GM18502 (cell line): ENCODE results near the gene COX6B1.
"Not testable (repeated sequence)": the region's sequence is repeated elsewhere in the genome, so short reads cannot be mapped to it uniquely, and the experiment has no call there.

Experiments used
- ATAC-seq: cut with Tn5 transposase; IDR thresholded peaks from one replicate; pipeline ENCODE4 v1.9.1; 2021; ENCODE audit warnings: mild to moderate bottlenecking; ENCODE audit not compliant: unreplicated experiment, poor library complexity

Gene COX6B1

GRCh38 chr19:35663981-35664380 is 15.9 kb downstream of the COX6B1 start:
- no peak for ATAC-seq

DNA sequence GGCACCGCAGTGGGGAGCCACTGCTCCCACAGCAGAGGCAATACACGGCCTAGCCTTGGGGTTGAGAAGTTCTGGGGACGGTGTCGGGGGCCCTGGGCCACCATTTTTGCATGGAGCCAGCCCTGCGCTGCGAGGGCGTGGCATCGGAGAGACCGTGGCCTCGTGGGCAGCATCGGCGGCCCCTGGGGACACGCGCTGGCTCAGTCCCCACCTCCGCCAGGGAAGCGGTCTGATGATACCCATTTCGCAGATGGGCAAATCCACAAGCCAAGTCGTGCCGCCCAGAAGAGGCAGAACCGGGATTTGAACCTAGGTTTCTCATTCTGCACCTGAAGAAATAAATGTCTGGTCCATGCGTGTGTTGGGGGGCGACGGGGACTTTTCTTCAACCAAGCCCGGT is 17.0 kb downstream of the COX6B1 start:
- ATAC-seq: no peak

GRCh38 chr19:35665604-35666003 is 17.5 kb downstream of the COX6B1 start:
- ATAC-seq: no peak

GRCh38 chr19:35666251-35666913 is 18.3 kb downstream of the COX6B1 start, which contains the start of gene UPK1A:
Gene UPK1A, plus strand, starts transcription at chr19:35666517. Its CDS starts 296 bp downstream, at chr19:35666813.
- ATAC-seq: no peak

GRCh38 chr19:35669566-35669965 is 21.4 kb downstream of the COX6B1 start:
- no peak for ATAC-seq

DNA sequence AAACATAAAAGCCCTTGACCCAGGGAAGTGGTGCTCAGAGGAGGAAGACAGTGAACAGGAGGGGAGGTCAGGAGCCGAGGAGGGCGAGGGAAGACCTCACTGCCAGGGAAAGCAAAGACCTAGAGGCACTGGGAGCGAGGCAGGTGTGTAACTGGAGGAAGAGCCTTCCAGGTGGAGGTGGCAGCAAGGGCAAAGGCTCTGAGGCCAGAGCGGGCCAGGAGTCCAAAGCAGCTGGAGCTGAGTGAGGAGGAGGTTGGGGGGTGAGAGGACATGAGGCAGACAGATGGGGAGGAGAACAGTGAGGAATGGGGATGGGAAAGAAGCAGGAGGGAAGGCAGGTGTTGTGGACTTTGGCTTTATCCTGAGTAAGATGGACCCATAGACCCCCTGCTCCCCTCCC is 21.9 kb downstream of the COX6B1 start:
- no peak for ATAC-seq

DNA sequence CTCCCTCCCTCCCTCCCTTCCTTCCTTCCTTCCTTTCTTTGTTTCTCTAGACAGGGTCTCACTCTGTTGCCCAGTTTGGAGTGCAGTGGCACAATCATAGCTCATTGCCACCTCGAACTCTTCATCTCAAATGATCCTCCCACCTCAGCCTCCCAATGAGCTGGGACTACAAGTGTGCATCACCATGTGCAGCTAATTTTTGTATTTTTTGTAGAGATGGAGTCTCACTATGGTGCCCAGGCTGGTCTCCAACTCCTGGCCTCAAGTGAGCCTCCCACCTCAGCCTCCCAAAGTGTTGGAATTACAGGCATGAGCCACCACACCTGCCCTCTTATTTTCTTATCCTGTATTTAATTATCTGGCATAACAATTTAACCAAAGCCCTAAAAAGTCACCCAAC is 22.6 kb downstream of the COX6B1 start:
- no peak for ATAC-seq

DNA sequence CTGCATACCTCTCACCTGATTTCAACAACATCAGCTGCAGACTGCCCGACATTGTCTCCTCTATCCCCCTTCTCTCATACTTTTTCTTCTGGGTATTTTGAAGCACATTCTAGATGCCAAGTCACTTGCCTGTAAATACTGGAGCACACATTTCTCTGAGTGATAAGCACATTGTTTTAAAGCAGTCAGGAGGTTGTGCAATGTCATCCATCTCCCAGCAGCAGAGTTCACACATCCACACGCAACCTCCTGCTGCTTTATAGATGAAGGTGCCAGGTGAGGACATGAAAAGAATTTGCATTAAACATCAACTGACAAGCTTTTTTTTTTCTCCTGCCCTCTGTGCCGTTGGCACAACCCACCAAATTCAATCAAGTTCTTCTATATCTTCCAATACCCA is 23.7 kb downstream of the COX6B1 start:
- ATAC-seq: no peak

DNA sequence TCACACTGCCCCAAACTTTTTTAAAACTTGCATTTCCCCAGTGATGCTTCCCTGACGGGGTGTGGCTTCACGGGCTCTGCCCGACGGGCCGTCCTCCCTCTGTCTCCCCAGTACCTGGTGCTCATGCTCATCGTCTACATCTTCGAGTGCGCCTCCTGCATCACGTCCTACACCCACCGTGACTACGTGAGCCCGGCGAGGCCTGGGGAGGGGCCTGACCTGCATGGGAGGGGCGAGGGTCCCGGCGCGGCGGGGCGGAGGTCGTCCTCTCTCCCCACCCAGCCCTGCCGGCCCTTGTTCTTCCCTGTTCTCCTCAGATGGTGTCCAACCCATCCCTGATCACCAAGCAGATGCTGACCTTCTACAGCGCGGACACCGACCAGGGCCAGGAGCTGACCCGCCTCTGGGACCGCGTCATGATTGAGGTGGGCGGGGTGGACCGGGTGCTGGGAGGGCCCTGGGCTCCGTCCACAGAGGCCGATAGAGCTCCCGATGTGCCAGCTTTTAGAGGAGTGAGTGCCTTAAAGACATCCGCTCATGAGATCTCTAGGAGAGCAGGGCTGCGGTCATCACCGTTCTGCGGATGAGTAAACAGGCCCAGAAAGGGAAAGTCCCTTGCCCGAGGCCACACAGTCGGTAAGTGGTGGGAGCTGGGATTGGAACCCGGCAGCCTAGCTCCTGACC is 25.1 kb downstream of the COX6B1 start:
- ATAC-seq: no peak

DNA sequence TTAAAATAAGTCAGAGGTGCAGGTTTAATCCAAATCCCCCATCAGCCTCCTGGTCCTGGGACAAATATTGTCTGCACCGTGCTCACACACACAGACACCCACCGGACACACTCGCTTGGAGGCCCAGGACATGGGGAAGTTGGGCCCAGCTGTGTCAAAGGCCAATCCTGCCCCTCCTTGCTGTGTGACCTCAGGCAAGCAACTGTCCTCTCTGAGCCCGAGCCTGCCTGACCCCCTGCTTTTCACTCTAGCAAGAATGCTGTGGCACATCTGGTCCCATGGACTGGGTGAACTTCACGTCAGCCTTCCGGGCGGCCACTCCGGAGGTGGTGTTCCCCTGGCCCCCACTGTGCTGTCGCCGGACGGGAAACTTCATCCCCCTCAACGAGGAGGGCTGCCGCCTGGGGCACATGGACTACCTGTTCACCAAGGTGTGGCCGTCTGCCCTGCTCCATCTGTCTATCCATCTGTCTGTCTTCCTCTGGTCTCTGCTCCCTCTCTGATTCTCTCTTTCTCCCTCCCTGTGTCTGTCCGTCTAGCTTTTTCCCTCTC is 27.5 kb downstream of the COX6B1 start:
- ATAC-seq: no peak

DNA sequence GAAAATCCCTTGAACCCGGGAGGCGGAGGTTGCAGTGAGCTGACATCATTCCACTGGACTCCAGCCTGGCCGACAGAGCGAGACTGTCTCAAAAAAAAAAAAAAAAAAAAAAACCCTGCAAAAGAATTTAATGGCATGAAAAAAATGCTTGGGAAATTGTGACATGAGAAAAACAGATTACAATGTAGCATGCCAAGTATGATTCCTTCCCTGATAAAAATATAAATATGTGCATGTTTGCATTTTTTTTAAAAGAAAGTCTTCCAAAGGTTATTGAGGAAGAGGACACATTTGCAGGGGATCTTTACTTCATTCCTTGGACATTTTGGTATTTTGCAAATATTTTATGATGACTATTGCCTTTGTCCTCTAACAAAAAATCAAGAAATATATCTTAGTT is 41.7 kb downstream of the COX6B1 start:
- no peak for ATAC-seq

GRCh38 chr19:35691106-35691505 is 43.0 kb downstream of the COX6B1 start:
- not testable (repeated sequence) for ATAC-seq

DNA sequence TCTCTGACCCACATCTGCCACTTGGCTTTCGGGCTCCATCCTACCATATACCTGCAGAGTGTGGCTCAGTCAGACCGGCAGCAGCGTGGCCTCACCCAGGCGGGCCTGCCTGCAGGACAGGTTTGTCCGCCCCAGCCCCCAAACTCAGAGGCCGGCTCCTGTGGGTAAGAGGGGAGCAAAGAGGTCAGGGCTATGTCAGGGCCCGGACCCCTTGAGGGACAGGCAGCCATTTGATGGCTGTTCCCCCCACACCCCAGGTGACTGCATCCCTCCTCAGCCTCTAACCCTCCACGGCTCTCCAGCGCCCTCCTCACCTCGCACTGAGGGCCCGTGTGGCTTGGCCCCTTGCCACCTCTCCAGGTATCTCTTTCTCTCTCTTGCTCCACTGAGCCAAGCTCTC is 43.9 kb downstream of the COX6B1 start:
- ATAC-seq: no peak

- no peak for ATAC-seq
Measured at GRCh38 chr19:35693422-35693821, 45.3 kb downstream of the COX6B1 start.

- ATAC-seq: no peak
Measured at GRCh38 chr19:35693835-35694599, 45.9 kb downstream of the COX6B1 start.

- no peak for ATAC-seq
Measured at GRCh38 chr19:35695895-35696422, 47.8 kb downstream of the COX6B1 start.

GRCh38 chr19:35696835-35697234 is 48.7 kb downstream of the COX6B1 start:
- ATAC-seq: peak; percentile 38

DNA sequence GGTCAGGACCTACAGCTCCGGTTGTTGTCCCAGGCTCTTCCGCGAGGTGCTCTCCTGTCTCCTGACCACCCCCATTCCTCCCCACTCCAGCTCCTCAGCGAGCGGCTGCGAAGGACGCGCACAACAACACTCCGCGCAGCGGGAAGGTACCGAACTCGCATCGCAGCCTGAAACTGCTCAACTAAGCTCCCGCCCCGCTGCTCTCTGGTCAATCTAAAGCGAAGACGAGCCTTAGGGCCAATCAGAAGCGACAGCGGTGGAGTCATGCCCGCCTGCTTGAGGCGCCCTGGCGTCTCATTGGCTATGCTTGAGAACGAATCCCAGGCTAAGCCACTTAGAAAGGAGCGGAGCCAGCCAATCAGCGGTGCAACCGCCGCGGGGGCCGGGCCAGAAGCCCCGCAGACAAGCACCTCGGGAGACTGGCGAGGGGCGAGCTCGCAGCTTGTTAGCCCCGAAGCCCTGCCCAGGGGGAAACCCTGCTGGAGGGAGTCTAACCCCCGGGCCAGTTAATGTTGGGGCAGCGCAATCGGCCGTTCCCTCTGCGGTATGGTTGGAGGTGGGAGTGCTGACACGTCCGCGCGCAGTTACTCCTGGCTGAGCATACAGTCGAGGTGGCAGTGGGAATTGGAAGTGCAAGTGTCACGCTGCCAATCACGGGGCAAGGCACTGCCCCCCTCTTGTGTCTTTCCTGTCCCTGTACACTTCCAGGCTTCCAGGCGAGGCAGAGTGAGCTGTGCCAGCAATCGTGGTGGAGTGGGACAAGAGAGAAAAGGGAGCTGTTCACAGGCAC is 54.3 kb downstream of the COX6B1 start:
- ATAC-seq: peak; percentile 97

GRCh38 chr19:35703343-35703742 is 55.2 kb downstream of the COX6B1 start:
- ATAC-seq: no peak

GRCh38 chr19:35704218-35704617 is 56.1 kb downstream of the COX6B1 start, which contains the start of gene ZBTB32:
Gene ZBTB32, plus strand, starts transcription at chr19:35704558. Its CDS starts 10,069 bp downstream, at chr19:35714627.
- ATAC-seq: no peak
